ENCODE data around the gene HGFAC. TPM values are rescaled to one million over a fixed set of nuclear protein-coding genes. Genes with fewer than 3 reads are reported as not detected.

Gene HGFAC
- total RNA-seq: 1 to 10 TPM in 2 of 6 donors, under 1 TPM in 3, not detected in 1; 0.20 to 1.1 (median 0.49) TPM

DNA sequence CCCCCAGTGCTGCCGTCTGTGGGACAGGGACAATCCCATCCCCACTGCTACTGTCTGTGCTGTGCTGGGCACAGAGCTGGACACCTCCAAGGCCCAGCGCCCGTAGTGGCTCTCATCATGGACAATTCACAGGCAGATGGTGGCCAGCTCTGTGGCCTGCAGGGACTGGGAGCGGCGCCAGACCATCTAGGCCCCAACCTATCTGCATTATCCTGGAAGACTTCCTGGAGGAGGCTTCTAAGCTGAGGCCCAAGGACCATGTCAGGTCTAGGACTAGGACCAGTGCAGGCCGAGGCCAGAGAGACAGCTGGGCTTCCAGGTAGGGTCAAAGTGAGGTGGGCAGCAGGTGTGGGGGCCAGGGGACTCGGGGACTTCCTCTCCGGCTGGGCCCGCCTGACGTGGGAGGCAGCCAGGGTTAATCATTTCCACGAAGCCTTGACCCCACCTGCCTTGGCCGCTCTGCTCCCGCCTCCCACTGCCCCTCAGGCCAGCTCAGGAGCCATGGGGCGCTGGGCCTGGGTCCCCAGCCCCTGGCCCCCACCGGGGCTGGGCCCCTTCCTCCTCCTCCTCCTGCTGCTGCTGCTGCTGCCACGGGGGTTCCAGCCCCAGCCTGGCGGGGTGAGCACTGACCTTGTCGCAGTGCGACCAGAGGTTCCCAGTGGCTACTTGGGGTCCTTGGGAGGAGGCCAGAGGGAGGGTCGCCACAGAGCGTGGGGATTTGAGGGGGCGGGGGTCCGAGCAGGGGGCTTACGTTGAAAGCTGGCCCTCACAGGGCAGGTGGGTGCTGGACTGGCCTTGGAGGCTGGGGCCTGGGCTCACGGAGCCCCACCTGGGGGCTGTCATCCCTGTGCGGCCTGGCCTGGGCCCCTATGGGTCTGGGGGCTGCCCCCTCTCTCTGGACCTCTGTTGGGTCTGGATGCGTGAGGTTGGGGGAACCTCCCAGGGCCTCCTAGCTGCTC, at the start of gene HGFAC:
HGFAC (plus strand) TSS at position 468 of the 959 bp plus-strand sequence; CDS start at position 502, 34 bp downstream.
- Histone ChIP-seq H3K9me3 (no peaks in the 10 kb centered on the region), H3K27ac (no peak within 1 kb of the TSS)

DNA sequence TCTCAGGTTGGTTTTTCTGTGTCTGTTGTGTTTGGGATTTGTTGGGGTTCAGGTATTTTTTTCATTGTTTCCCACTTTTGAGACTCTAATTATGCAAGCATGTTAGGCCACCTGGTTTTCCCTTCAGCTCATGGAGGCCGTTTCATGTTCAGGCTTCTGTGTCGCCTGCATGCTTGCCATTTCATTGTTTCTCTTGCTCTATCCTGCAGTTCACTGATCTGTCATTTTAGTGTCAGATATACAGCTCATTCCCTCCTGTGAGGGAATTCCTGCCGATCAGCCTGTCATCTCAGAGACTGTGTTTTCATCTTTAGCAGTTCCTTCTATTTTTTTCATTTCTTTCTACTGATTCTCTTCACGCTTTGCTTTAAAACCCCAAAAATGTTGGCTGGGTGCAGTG, 49.4 kb upstream of the HGFAC start:
- Histone ChIP-seq H3K9me3 (no peaks in the 10 kb centered on the region), H3K27me3 (no peaks in the 10 kb centered on the region), H3K4me1 (peaks cover 10 to 19% (median 15%) of the 10 kb centered on the region in 4 donors), H3K4me3 (no peak overlapping the region), H3K27ac (no peak overlapping the region), H3K36me3 (no peaks in the 10 kb centered on the region)
- ATAC-seq (ENCODE audit: low FRiP score in 2 of 2): no peak
- no peak for DNase-seq
- TF ChIP-seq POLR2A (IDR thresholded peaks at IDR 0.05) (no peak), EP300 (IDR thresholded peaks at IDR 0.05) (no peak), POLR2AphosphoS5 (IDR thresholded peaks at IDR 0.05) (no peak)
- TF ChIP-seq, protein P1, sequence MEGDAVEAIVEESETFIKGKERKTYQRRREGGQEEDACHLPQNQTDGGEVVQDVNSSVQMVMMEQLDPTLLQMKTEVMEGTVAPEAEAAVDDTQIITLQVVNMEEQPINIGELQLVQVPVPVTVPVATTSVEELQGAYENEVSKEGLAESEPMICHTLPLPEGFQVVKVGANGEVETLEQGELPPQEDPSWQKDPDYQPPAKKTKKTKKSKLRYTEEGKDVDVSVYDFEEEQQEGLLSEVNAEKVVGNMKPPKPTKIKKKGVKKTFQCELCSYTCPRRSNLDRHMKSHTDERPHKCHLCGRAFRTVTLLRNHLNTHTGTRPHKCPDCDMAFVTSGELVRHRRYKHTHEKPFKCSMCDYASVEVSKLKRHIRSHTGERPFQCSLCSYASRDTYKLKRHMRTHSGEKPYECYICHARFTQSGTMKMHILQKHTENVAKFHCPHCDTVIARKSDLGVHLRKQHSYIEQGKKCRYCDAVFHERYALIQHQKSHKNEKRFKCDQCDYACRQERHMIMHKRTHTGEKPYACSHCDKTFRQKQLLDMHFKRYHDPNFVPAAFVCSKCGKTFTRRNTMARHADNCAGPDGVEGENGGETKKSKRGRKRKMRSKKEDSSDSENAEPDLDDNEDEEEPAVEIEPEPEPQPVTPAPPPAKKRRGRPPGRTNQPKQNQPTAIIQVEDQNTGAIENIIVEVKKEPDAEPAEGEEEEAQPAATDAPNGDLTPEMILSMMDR (IDR thresholded peaks at IDR 0.05): no peak
- 83 to 88% methylated on average over 4 of the region's 4 CpGs for WGBS, 2 donors

More for the DNA sequence above, at the start of gene HGFAC:
- Histone ChIP-seq H3K27me3 (no peaks in the 10 kb centered on the region), H3K4me1 (peaks cover 0 to 15% (median 8%) of the 10 kb centered on the region in 4 donors), H3K4me3 (no peak within 1 kb of the TSS), H3K36me3 (no peaks in the 10 kb centered on the region)
- DNase-seq: peak in 1 of 2 donors; percentile 74
- 78% methylated on average over 8 to 14 of the region's 27 CpGs for WGBS, 2 donors
- no peak for ATAC-seq (ENCODE audit: low FRiP score in 2 of 2)
- TF ChIP-seq EP300 (IDR thresholded peaks at IDR 0.05) (no peak), POLR2A (IDR thresholded peaks at IDR 0.05) (no peak), POLR2AphosphoS5 (IDR thresholded peaks at IDR 0.05) (no peak)
- TF ChIP-seq, protein P1 (IDR thresholded peaks at IDR 0.05): no peak

DNA sequence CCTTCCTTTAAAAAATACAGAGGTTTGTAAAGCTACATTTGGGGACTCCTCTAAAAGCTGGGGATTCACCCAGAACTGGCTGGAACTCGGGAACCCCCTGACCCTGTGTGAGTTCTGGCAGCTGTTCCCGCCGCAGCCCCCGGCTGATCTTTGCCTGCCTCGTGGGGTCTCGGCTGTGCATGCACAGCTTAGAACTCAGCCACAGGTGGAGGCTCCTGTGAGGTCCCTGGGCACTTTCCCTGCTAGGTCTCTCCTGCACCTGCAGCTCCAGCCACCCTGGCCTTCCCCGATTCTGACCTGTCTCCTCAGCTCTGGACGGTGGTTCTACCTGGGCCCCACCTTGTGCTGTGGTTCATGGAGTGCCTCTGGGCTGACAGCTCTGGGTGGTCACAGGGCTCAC, 48.6 kb upstream of the HGFAC start:
- no peak overlapping the region for H3K27ac ChIP-seq
- no peaks in the 10 kb centered on the region for H3K9me3 ChIP-seq
- no peaks in the 10 kb centered on the region for H3K36me3 ChIP-seq
- peaks cover 6 to 16% (median 11%) of the 10 kb centered on the region in 4 donors for H3K4me1 ChIP-seq
- WGBS, 2 donors: 94 to 95% methylated on average over 7 to 8 of the region's 8 CpGs
- no peak for TF ChIP-seq POLR2A (IDR thresholded peaks at IDR 0.05)
- TF ChIP-seq, protein P1 (IDR thresholded peaks at IDR 0.05): no peak
- TF ChIP-seq EP300 (IDR thresholded peaks at IDR 0.05): no peak
- no peak for TF ChIP-seq POLR2AphosphoS5 (IDR thresholded peaks at IDR 0.05)
- H3K4me3 ChIP-seq: no peak overlapping the region
- DNase-seq (peak in 1 of 2 donors; percentile 46), ATAC-seq (ENCODE audit: low FRiP score in 2 of 2) (no peak)
- H3K27me3 ChIP-seq: no peaks in the 10 kb centered on the region

DNA sequence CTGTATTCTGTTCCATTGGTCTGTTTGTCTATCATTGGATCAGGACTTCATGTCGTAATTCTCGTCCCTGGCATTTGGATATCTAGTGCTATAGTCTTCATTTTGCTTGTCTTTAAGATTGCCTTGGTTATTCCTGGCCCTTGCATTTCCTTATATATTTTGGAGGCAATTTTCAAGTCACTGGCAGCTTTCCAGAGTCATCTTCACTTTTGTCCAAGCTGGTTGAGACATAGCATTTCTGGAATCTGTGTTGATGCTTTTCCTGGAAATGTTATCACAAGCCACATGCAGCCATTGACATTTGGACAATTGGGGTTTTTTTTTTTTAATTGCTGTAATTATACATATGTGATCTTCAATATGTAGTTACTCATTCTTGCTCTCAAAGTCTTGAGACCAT, 45.2 kb upstream of the HGFAC start:
- H3K4me1 ChIP-seq: no peaks in the 10 kb centered on the region
- no peaks in the 10 kb centered on the region for H3K27me3 ChIP-seq
- ATAC-seq (ENCODE audit: low FRiP score in 2 of 2): no peak
- TF ChIP-seq POLR2AphosphoS5 (IDR thresholded peaks at IDR 0.05) (no peak), EP300 (IDR thresholded peaks at IDR 0.05) (no peak)
- no peak overlapping the region for H3K27ac ChIP-seq
- H3K9me3 ChIP-seq: no peaks in the 10 kb centered on the region
- no peaks in the 10 kb centered on the region for H3K36me3 ChIP-seq
- 48 to 100% methylated on average over 2 of the region's 2 CpGs for WGBS, 2 donors
- H3K4me3 ChIP-seq: no peak overlapping the region
- DNase-seq: no peak

DNA sequence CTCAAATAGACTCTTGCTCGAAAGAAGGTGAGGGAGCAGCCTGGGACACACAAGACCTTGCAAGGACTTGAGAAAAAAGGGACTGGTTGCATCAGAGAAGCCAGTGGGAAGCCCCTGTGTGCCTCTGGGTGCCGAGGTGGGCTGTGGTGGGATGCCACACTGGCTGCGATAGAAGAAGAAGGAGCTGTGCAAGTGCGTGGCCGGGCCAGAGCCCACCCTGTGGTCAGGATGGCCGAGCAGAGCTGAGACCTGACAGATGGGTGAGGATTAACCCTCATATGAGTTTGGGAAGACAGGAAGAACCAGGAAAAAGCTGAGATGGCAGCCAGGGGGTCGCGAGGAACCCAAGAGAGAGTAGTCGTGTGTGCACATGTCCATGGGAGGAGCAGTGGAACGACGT, 44.6 kb upstream of the HGFAC start:
- Histone ChIP-seq H3K36me3 (no peaks in the 10 kb centered on the region), H3K27me3 (no peaks in the 10 kb centered on the region), H3K9me3 (no peaks in the 10 kb centered on the region), H3K4me1 (peaks cover 0 to 3% (median 0%) of the 10 kb centered on the region in 4 donors), H3K27ac (no peak overlapping the region), H3K4me3 (no peak overlapping the region)
- ATAC-seq (ENCODE audit: low FRiP score in 2 of 2) (no peak), DNase-seq (no peak)
- TF ChIP-seq POLR2A (IDR thresholded peaks at IDR 0.05) (no peak), EP300 (IDR thresholded peaks at IDR 0.05) (no peak), POLR2AphosphoS5 (IDR thresholded peaks at IDR 0.05) (no peak)
- TF ChIP-seq, protein P1 (IDR thresholded peaks at IDR 0.05): no peak
- WGBS, 2 donors: 95% methylated on average over 11 of the region's 11 CpGs

Measured in upper lobe of left lung (tissue), 6 donors.